RPMI8226 (cell line): ENCODE data around the gene RIT2.

Source experiments
- DNase-seq: peaks from one replicate; pipeline ENCODE4 v3.0.0-alpha.2; 2015

RIT2 gene

GRCh38 chr18:43115076-43115921 is at the start of gene RIT2:
Gene RIT2, minus strand, starts transcription at chr18:43115685.
- no peak for DNase-seq

GRCh38 chr18:43161528-43161927 is 46.0 kb upstream of the RIT2 start:
- DNase-seq: no peak

GRCh38 chr18:43160509-43160908 is 45.0 kb upstream of the RIT2 start:
- no peak for DNase-seq

- DNase-seq: no peak
Observed at GRCh38 chr18:43159926-43160325, 44.4 kb upstream of the RIT2 start.

- DNase-seq: no peak
Observed at GRCh38 chr18:43159086-43159770, 43.7 kb upstream of the RIT2 start.

GRCh38 chr18:43158381-43158780 is 42.9 kb upstream of the RIT2 start:
- DNase-seq: no peak

- no peak for DNase-seq
Observed at GRCh38 chr18:43155842-43156241, 40.4 kb upstream of the RIT2 start.

GRCh38 chr18:43148231-43148630 is 32.7 kb upstream of the RIT2 start:
- no peak for DNase-seq

GRCh38 chr18:43141208-43141607 is 25.7 kb upstream of the RIT2 start:
- no peak for DNase-seq

- DNase-seq: no peak
Observed at GRCh38 chr18:43139288-43139946, 23.9 kb upstream of the RIT2 start.

- no peak for DNase-seq
Observed at GRCh38 chr18:43134876-43135275, 19.4 kb upstream of the RIT2 start.

GRCh38 chr18:43130716-43131260 is 15.3 kb upstream of the RIT2 start:
- DNase-seq: no peak

GRCh38 chr18:43129946-43130524 is 14.6 kb upstream of the RIT2 start:
- peak; percentile 31 for DNase-seq

- no peak for DNase-seq
Observed at GRCh38 chr18:43125471-43125870, 10.0 kb upstream of the RIT2 start.

- no peak for DNase-seq
Observed at GRCh38 chr18:43122955-43123354, 7.5 kb upstream of the RIT2 start.

GRCh38 chr18:43116699-43117294 is 1.3 kb upstream of the RIT2 start:
- DNase-seq: no peak

- no peak for DNase-seq
Observed at GRCh38 chr18:43113220-43113895, 2.1 kb downstream of the RIT2 start.

GRCh38 chr18:43108882-43109281 is 6.6 kb downstream of the RIT2 start:
- no peak for DNase-seq

- DNase-seq: no peak
Observed at GRCh38 chr18:43108469-43108868, 7.0 kb downstream of the RIT2 start.

GRCh38 chr18:43093646-43094045 is 21.8 kb downstream of the RIT2 start:
- no peak for DNase-seq

GRCh38 chr18:43092539-43092938 is 22.9 kb downstream of the RIT2 start:
- DNase-seq: no peak

- DNase-seq: no peak
Observed at GRCh38 chr18:43081396-43081795, 34.1 kb downstream of the RIT2 start.
